Lower lobe of right lung (tissue), 2 donors: ENCODE measurements around the gene AMFR. TPM values are rescaled to one million over a fixed set of nuclear protein-coding genes. Genes with fewer than 3 reads are reported as not detected.

Experiments used
- ATAC-seq, 2 donors: fragments of 200-7000 bp; cut with Tn5 transposase; one replicate each; pipeline ENCODE4 v1.9.1; 2020 to 2022; ENCODE audit warnings: mild to moderate bottlenecking in 2 of 2, moderate library complexity in 2 of 2
- DNase-seq: peaks from one replicate; pipeline ENCODE4 v3.0.0-alpha.2; 2020
- H3K27ac ChIP-seq: fragments of 200-600 bp; one replicate; pipeline ENCODE4 v1.8.0; 2022
- H3K27me3 ChIP-seq: fragments of 200-600 bp; one replicate; pipeline ENCODE4 v1.8.0; 2022; ENCODE audit warnings: low read depth
- H3K36me3 ChIP-seq: fragments of 200-600 bp; one replicate; pipeline ENCODE4 v1.8.0; 2022; ENCODE audit warnings: mild to moderate bottlenecking
- H3K4me1 ChIP-seq: fragments of 200-600 bp; one replicate; pipeline ENCODE4 v1.8.0; 2022
- H3K4me3 ChIP-seq: fragments of 200-600 bp; one replicate; pipeline ENCODE4 v1.8.0; 2022; ENCODE audit warnings: mild to moderate bottlenecking
- H3K9me3 ChIP-seq: fragments of 200-600 bp; one replicate; pipeline ENCODE4 v1.8.0; 2022
- CTCF ChIP-seq: fragments of 200-600 bp; IDR thresholded peaks from one replicate; pipeline ENCODE4 v1.8.0; 2022; ENCODE audit warnings: antibody characterized with exemption, mild to moderate bottlenecking
- intact Hi-C: fragments of 100-400 bp; cut with DNase I; formaldehyde crosslinking; loops from one replicate; pipeline ENCODE4 v1.11.0; 2022
- total RNA-seq: library from RNA; stranded (reverse); fragmentation: NEBNext Ultra II Directional; extraction: Animal tissue kit (Norgen Biotek cat#: 25700); gene quantifications from one replicate; pipeline ENCODE4 v1.2.1, GENCODE V29; 2021
- donor health status: DM: no; HTN: yes; CAD: no; lungs with severe emphysema.

AMFR gene
- total RNA-seq, 1 donor from 2014 or later = 90.4 TPM

- peaks cover 76% of the 10 kb centered on the region for H3K36me3 ChIP-seq
Measured at GRCh38 chr16:56363781-56364565, 61.4 kb downstream of the AMFR start.

GRCh38 chr16:56363181-56363716, 62.1 kb downstream of the AMFR start:
- ATAC-seq = no peak
- Histone ChIP-seq H3K4me1 (no peaks in the 10 kb centered on the region), H3K27me3 (no peaks in the 10 kb centered on the region), H3K36me3 (peaks cover 69% of the 10 kb centered on the region), H3K4me3 (no peak overlapping the region), H3K27ac (no peak overlapping the region), H3K9me3 (no peaks in the 10 kb centered on the region)
- no peak for DNase-seq
- TF ChIP-seq CTCF = no peak
- intact Hi-C loops = no loop called here

More at GRCh38 chr16:56363781-56364565, 61.4 kb downstream of the AMFR start:
- no peaks in the 10 kb centered on the region for H3K9me3 ChIP-seq
- no peak for TF ChIP-seq CTCF
- no peak overlapping the region for H3K27ac ChIP-seq
- no peaks in the 10 kb centered on the region for H3K4me1 ChIP-seq
- H3K27me3 ChIP-seq = no peaks in the 10 kb centered on the region
- intact Hi-C loops = no loop called here
- DNase-seq = no peak
- no peak for ATAC-seq
- H3K4me3 ChIP-seq = no peak overlapping the region

DNA sequence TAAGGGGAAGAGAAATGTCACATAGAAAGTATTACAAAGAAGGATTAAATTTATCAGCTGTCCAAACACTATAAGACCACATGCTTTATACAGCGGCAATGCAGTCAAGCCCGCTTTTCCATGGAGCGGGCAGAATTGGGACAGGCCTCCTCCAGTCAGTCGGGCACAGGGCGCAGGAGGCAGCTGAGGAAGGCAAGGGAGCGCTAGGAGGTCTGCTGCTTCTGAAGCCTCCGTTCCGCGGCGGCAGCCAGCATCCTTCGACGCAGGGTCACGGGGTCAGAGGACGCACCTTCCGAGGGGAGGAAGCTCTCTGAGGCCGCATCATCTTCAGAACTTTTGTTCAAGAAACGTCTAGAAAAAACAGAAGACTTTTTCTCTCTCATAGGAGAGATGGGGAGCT, 62.6 kb downstream of the AMFR start:
- H3K27me3 ChIP-seq = no peaks in the 10 kb centered on the region
- no peaks in the 10 kb centered on the region for H3K4me1 ChIP-seq
- peak; percentile 41 for DNase-seq
- ATAC-seq = no peak
- H3K9me3 ChIP-seq = no peaks in the 10 kb centered on the region
- H3K4me3 ChIP-seq = no peak overlapping the region
- no peak overlapping the region for H3K27ac ChIP-seq
- H3K36me3 ChIP-seq = peaks cover 64% of the 10 kb centered on the region
- no peak for TF ChIP-seq CTCF
- intact Hi-C loops = no loop called here

DNA sequence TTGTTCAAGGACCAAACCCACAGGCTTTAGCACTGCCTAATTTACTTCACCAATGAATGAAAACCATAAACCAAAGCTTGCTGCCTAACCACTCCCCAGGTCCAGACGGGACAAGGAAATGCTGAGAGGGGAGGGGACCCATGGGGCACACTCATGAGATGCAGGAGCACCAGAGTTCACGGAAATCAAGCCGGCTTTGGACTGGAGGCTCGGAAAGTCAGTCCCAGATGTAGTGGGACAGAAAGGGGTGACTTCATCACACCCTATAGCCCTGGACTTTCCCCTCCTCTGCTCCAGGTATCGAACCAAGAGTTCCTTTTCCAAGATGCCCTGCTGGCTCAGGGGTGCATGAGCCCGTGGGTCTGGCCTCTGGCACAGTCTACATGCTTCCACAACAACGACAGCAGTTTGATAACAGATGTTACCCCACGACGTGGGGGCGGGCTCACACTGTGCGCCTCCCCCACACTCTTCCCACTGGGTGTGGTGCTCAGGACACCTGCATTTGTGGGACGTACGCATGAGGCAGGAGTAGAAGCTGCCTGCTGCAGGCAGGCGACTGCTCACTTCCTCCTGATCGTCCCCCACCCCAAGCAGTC, 63.2 kb downstream of the AMFR start:
- H3K4me1 ChIP-seq = no peaks in the 10 kb centered on the region
- DNase-seq (no peak), ATAC-seq (no peak)
- intact Hi-C loops = no loop called here
- no peak overlapping the region for H3K4me3 ChIP-seq
- H3K9me3 ChIP-seq = no peaks in the 10 kb centered on the region
- TF ChIP-seq CTCF = no peak
- no peak overlapping the region for H3K27ac ChIP-seq
- no peaks in the 10 kb centered on the region for H3K27me3 ChIP-seq
- peaks cover 58% of the 10 kb centered on the region for H3K36me3 ChIP-seq

DNA sequence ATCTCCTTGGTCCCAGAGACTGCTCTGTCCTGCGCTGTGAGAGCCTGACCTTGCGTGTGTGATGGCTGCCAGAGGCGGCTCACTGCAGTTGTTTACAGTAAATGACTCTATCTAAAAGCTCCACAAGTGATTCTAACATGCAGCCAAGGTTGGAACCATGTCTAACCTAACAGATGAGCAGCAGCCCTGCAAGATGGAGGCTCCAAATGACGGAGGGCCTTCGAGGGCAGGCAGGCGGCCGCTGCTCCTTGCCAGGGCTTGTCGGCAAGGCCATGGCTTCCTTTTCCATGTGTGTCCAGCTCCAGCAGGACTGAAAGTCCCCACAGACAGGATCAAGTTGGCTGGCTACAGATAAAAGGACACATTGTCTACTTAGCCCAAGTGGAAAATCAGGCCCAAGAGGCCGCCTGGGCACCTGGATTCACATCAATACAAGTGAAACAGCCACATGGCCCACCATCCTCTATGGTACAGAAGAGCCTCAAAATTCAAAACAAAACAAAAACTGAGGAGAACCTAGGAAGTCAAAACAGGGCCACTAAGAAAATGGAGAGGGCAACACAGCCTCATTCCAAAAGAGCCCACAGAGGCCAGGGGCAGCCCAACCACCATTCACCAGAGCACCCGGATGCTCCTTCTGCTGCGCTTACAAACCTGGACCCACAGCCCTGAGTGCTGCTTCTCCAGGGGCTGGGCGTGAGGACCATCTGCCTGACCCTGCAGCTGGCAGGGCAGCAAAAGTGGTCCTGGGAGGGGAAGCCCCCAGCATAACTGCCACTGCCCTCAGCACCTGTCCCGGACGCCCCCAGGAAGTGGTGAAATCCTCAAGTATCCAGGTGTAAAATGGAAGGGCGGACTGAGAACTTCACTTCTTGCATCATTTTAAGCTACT, 65.0 kb downstream of the AMFR start:
- TF ChIP-seq CTCF = no peak
- intact Hi-C loops = no loop called here
- H3K27me3 ChIP-seq = no peaks in the 10 kb centered on the region
- H3K36me3 ChIP-seq = peaks cover 42% of the 10 kb centered on the region
- DNase-seq = no peak
- H3K27ac ChIP-seq = no peak overlapping the region
- H3K4me1 ChIP-seq = peaks cover 8% of the 10 kb centered on the region
- ATAC-seq = no peak
- H3K4me3 ChIP-seq = no peak overlapping the region
- no peaks in the 10 kb centered on the region for H3K9me3 ChIP-seq
